ENCODE measurements around the gene KRTAP1-3.
"Not testable (repeated sequence)": the region's sequence is repeated elsewhere in the genome, so short reads cannot be mapped to it uniquely, and the experiment has no call there.

Gene KRTAP1-3

GRCh38 chr17:41052566-41052965 lies 17.9 kb upstream of the KRTAP1-3 start:
- no peak for DNase-seq

- no peak for DNase-seq
These were observed 14.4 kb upstream of the KRTAP1-3 start for GRCh38 chr17:41049110-41049509.

- no peak for DNase-seq
These were observed 13.8 kb upstream of the KRTAP1-3 start for GRCh38 chr17:41048441-41048840.

- not testable (repeated sequence) for DNase-seq
These were observed 12.2 kb upstream of the KRTAP1-3 start, which contains the start of gene KRTAP2-1 for GRCh38 chr17:41046735-41047465. Gene KRTAP2-1, minus strand, starts transcription at chr17:41047316. Its CDS starts 49 bp downstream, at chr17:41047267.

- DNase-seq = no peak
These were observed 8.3 kb upstream of the KRTAP1-3 start for GRCh38 chr17:41042953-41043352.

GRCh38 chr17:41040783-41041571 lies 6.3 kb upstream of the KRTAP1-3 start, which contains the start of gene KRTAP1-1:
Gene KRTAP1-1, minus strand, starts transcription at chr17:41041450. Its CDS starts 53 bp downstream, at chr17:41041397.
- not testable (repeated sequence) for DNase-seq

- no peak for DNase-seq
These were observed 3.2 kb upstream of the KRTAP1-3 start for GRCh38 chr17:41037853-41038350.

GRCh38 chr17:41029633-41030245 lies 4.9 kb downstream of the KRTAP1-3 start, which contains the start of gene KRTAP1-4:
Gene KRTAP1-4, minus strand, starts transcription at chr17:41030195. Its CDS starts 117 bp downstream, at chr17:41030078.
- DNase-seq = no peak

GRCh38 chr17:41026715-41027471 lies 7.8 kb downstream of the KRTAP1-3 start, which contains the start of gene KRTAP1-5:
Gene KRTAP1-5, minus strand, starts transcription at chr17:41027208. Its CDS starts 53 bp downstream, at chr17:41027155.
- DNase-seq = no peak

- DNase-seq = no peak
These were observed 10.0 kb downstream of the KRTAP1-3 start for GRCh38 chr17:41024697-41025096.

- DNase-seq = no peak
These were observed 14.3 kb downstream of the KRTAP1-3 start for GRCh38 chr17:41020336-41020735.

- DNase-seq = no peak
These were observed 15.3 kb downstream of the KRTAP1-3 start for GRCh38 chr17:41019415-41019814.

- DNase-seq = no peak
These were observed 16.1 kb downstream of the KRTAP1-3 start for GRCh38 chr17:41018541-41018940.

- no peak for DNase-seq
These were observed 18.0 kb downstream of the KRTAP1-3 start for GRCh38 chr17:41016578-41017215.

- DNase-seq = no peak
These were observed 19.2 kb downstream of the KRTAP1-3 start for GRCh38 chr17:41015454-41015853.

- no peak for DNase-seq
These were observed 21.1 kb downstream of the KRTAP1-3 start for GRCh38 chr17:41013606-41014005.

- no peak for DNase-seq
These were observed 21.5 kb downstream of the KRTAP1-3 start for GRCh38 chr17:41013181-41013580.

GRCh38 chr17:41012326-41013120 lies 22.2 kb downstream of the KRTAP1-3 start:
- no peak for DNase-seq

GRCh38 chr17:41010441-41010840 lies 24.2 kb downstream of the KRTAP1-3 start:
- DNase-seq = no peak

GRCh38 chr17:41009936-41010335 lies 24.7 kb downstream of the KRTAP1-3 start:
- DNase-seq = no peak

GRCh38 chr17:41009301-41009760 lies 25.3 kb downstream of the KRTAP1-3 start:
- no peak for DNase-seq

Measured in stimulated activated naive CD4-positive, alpha-beta T cell (primary cell).